Measurements from ENCODE around the gene TNN.
A peak's percentile ranks its signal among the peaks of the same experiment; 100 is the strongest.

Gene TNN

GRCh38 chr1:175162955-175163354, 95.3 kb downstream of the TNN start:
- no peaks in the 10 kb centered on the region for H3K9me3 Mint-ChIP-seq
- H3K4me3 Mint-ChIP-seq: no peak overlapping the region
- H3K27me3 Mint-ChIP-seq: no peaks in the 10 kb centered on the region
- peaks cover 34% of the 10 kb centered on the region for H3K36me3 Mint-ChIP-seq (ENCODE audit: insufficient read depth)
- H3K4me1 Mint-ChIP-seq: peaks cover 37% of the 10 kb centered on the region
- no peak overlapping the region for H3K27ac Mint-ChIP-seq (ENCODE audit: low read depth)
- DNase-seq (ENCODE audit: low spot score in 2 of 2) (no peak), ATAC-seq (replicated peaks; ENCODE audit: extremely low read depth, poor library complexity, severe bottlenecking) (no peak)

GRCh38 chr1:175163702-175164101, 96.1 kb downstream of the TNN start:
- Mint-ChIP-seq H3K4me1 (peaks cover 45% of the 10 kb centered on the region), H3K4me3 (no peak overlapping the region), H3K27ac (ENCODE audit: low read depth) (no peak overlapping the region)

GRCh38 chr1:175164751-175165150, 97.1 kb downstream of the TNN start:
- H3K4me1 Mint-ChIP-seq: peaks cover 55% of the 10 kb centered on the region
- no peaks in the 10 kb centered on the region for H3K27me3 Mint-ChIP-seq
- H3K27ac Mint-ChIP-seq (ENCODE audit: low read depth): no peak overlapping the region
- H3K9me3 Mint-ChIP-seq: no peaks in the 10 kb centered on the region
- DNase-seq (ENCODE audit: low spot score in 2 of 2) (no peak), ATAC-seq (replicated peaks; ENCODE audit: extremely low read depth, poor library complexity, severe bottlenecking) (no peak)
- H3K4me3 Mint-ChIP-seq: no peak overlapping the region
- peaks cover 31% of the 10 kb centered on the region for H3K36me3 Mint-ChIP-seq (ENCODE audit: insufficient read depth)

More at GRCh38 chr1:175163702-175164101, 96.1 kb downstream of the TNN start:
- no peaks in the 10 kb centered on the region for H3K9me3 Mint-ChIP-seq
- DNase-seq (ENCODE audit: low spot score in 2 of 2) (no peak), ATAC-seq (replicated peaks; ENCODE audit: extremely low read depth, poor library complexity, severe bottlenecking) (no peak)
- H3K36me3 Mint-ChIP-seq (ENCODE audit: insufficient read depth): peaks cover 34% of the 10 kb centered on the region
- no peaks in the 10 kb centered on the region for H3K27me3 Mint-ChIP-seq

- Mint-ChIP-seq H3K9me3 (no peaks in the 10 kb centered on the region), H3K4me3 (no peak overlapping the region), H3K27me3 (no peaks in the 10 kb centered on the region), H3K27ac (ENCODE audit: low read depth) (peak overlapping the region; percentile 6), H3K4me1 (peaks cover 68% of the 10 kb centered on the region), H3K36me3 (ENCODE audit: insufficient read depth) (peaks cover 25% of the 10 kb centered on the region)
- DNase-seq (ENCODE audit: low spot score in 2 of 2) (no peak), ATAC-seq (replicated peaks; ENCODE audit: extremely low read depth, poor library complexity, severe bottlenecking) (no peak)
Measured at GRCh38 chr1:175166746-175167145, 99.1 kb downstream of the TNN start.

GRCh38 chr1:175167861-175168260, 100.2 kb downstream of the TNN start:
- H3K9me3 Mint-ChIP-seq: no peaks in the 10 kb centered on the region
- peaks cover 75% of the 10 kb centered on the region for H3K4me1 Mint-ChIP-seq
- H3K27ac Mint-ChIP-seq (ENCODE audit: low read depth): peak overlapping the region; percentile 49
- no peaks in the 10 kb centered on the region for H3K27me3 Mint-ChIP-seq
- H3K4me3 Mint-ChIP-seq: no peak overlapping the region
- no peak for ATAC-seq (replicated peaks; ENCODE audit: extremely low read depth, poor library complexity, severe bottlenecking)
- no peak for DNase-seq (ENCODE audit: low spot score in 2 of 2)
- peaks cover 29% of the 10 kb centered on the region for H3K36me3 Mint-ChIP-seq (ENCODE audit: insufficient read depth)

GRCh38 chr1:175168782-175169181, 101.1 kb downstream of the TNN start:
- Mint-ChIP-seq H3K27ac (ENCODE audit: low read depth) (peak overlapping the region; percentile 57), H3K4me3 (no peak overlapping the region), H3K36me3 (ENCODE audit: insufficient read depth) (peaks cover 31% of the 10 kb centered on the region), H3K27me3 (no peaks in the 10 kb centered on the region), H3K4me1 (peaks cover 80% of the 10 kb centered on the region), H3K9me3 (no peaks in the 10 kb centered on the region)
- no peak for ATAC-seq (replicated peaks; ENCODE audit: extremely low read depth, poor library complexity, severe bottlenecking)
- DNase-seq (ENCODE audit: low spot score in 2 of 2): no peak

GRCh38 chr1:175169286-175170018, 101.8 kb downstream of the TNN start:
- no peak for ATAC-seq (replicated peaks; ENCODE audit: extremely low read depth, poor library complexity, severe bottlenecking)
- H3K4me1 Mint-ChIP-seq: peaks cover 83% of the 10 kb centered on the region
- H3K27ac Mint-ChIP-seq (ENCODE audit: low read depth): peak overlapping the region; percentile 57
- H3K4me3 Mint-ChIP-seq: no peak overlapping the region
- peaks cover 26% of the 10 kb centered on the region for H3K36me3 Mint-ChIP-seq (ENCODE audit: insufficient read depth)
- no peaks in the 10 kb centered on the region for H3K9me3 Mint-ChIP-seq
- DNase-seq (ENCODE audit: low spot score in 2 of 2): no peak
- H3K27me3 Mint-ChIP-seq: no peaks in the 10 kb centered on the region

- DNase-seq (ENCODE audit: low spot score in 2 of 2): no peak
- H3K27ac Mint-ChIP-seq (ENCODE audit: low read depth): peak overlapping the region; percentile 58
- peaks cover 85% of the 10 kb centered on the region for H3K4me1 Mint-ChIP-seq
- no peak for ATAC-seq (replicated peaks; ENCODE audit: extremely low read depth, poor library complexity, severe bottlenecking)
- H3K36me3 Mint-ChIP-seq (ENCODE audit: insufficient read depth): peaks cover 18% of the 10 kb centered on the region
- no peaks in the 10 kb centered on the region for H3K9me3 Mint-ChIP-seq
- H3K27me3 Mint-ChIP-seq: no peaks in the 10 kb centered on the region
- H3K4me3 Mint-ChIP-seq: no peak overlapping the region
Measured at GRCh38 chr1:175171036-175171913, 103.6 kb downstream of the TNN start.

GRCh38 chr1:175172503-175172902, 104.9 kb downstream of the TNN start:
- no peak for DNase-seq (ENCODE audit: low spot score in 2 of 2)
- Mint-ChIP-seq H3K27ac (ENCODE audit: low read depth) (peak overlapping the region; percentile 67), H3K4me1 (peaks cover 78% of the 10 kb centered on the region), H3K36me3 (ENCODE audit: insufficient read depth) (peaks cover 17% of the 10 kb centered on the region), H3K9me3 (no peaks in the 10 kb centered on the region), H3K4me3 (no peak overlapping the region), H3K27me3 (no peaks in the 10 kb centered on the region)
- ATAC-seq (replicated peaks; ENCODE audit: extremely low read depth, poor library complexity, severe bottlenecking): no peak

- Mint-ChIP-seq H3K9me3 (no peaks in the 10 kb centered on the region), H3K36me3 (ENCODE audit: insufficient read depth) (peaks cover 17% of the 10 kb centered on the region), H3K27ac (ENCODE audit: low read depth) (no peak overlapping the region), H3K4me1 (peaks cover 78% of the 10 kb centered on the region), H3K4me3 (no peak overlapping the region), H3K27me3 (no peaks in the 10 kb centered on the region)
- ATAC-seq (replicated peaks; ENCODE audit: extremely low read depth, poor library complexity, severe bottlenecking) (no peak), DNase-seq (ENCODE audit: low spot score in 2 of 2) (no peak)
Measured at GRCh38 chr1:175173531-175173930, 105.9 kb downstream of the TNN start.

- DNase-seq (ENCODE audit: low spot score in 2 of 2): no peak
- Mint-ChIP-seq H3K9me3 (no peaks in the 10 kb centered on the region), H3K27ac (ENCODE audit: low read depth) (peak overlapping the region; percentile 67), H3K27me3 (no peaks in the 10 kb centered on the region), H3K4me1 (peaks cover 78% of the 10 kb centered on the region), H3K4me3 (peak overlapping the region; percentile 26), H3K36me3 (ENCODE audit: insufficient read depth) (peaks cover 17% of the 10 kb centered on the region)
- ATAC-seq (replicated peaks; ENCODE audit: extremely low read depth, poor library complexity, severe bottlenecking): peak; percentile 85
Measured at GRCh38 chr1:175174309-175175102, 106.9 kb downstream of the TNN start.

- Mint-ChIP-seq H3K4me1 (peaks cover 72% of the 10 kb centered on the region), H3K27me3 (no peaks in the 10 kb centered on the region), H3K9me3 (no peaks in the 10 kb centered on the region), H3K36me3 (ENCODE audit: insufficient read depth) (peaks cover 16% of the 10 kb centered on the region), H3K27ac (ENCODE audit: low read depth) (no peak overlapping the region), H3K4me3 (no peak overlapping the region)
- ATAC-seq (replicated peaks; ENCODE audit: extremely low read depth, poor library complexity, severe bottlenecking) (no peak), DNase-seq (ENCODE audit: low spot score in 2 of 2) (no peak)
Measured at GRCh38 chr1:175176246-175176645, 108.6 kb downstream of the TNN start.
